ENCODE measurements around the gene BID. TPM values are rescaled to one million over a fixed set of nuclear protein-coding genes. Genes with fewer than 3 reads are reported as not detected.

The BID gene
- total RNA-seq, 1 experiment from 2014 or later, result 66.7 TPM

GRCh38 chr22:17772958-17773605 is 1.2 kb downstream of the BID start:
- ATAC-seq (no peak), DNase-seq (ENCODE audit: low read depth, low spot score) (no peak)
- TF ChIP-seq POLR2AphosphoS5 (IDR thresholded peaks at IDR 0.05; ENCODE audit: low read depth, low read length) (no peak), CTCF (IDR thresholded peaks at IDR 0.05) (no peak), TCF7L2 (IDR thresholded peaks at IDR 0.05; ENCODE audit: low read depth, low read length) (no peak), SIN3A (IDR thresholded peaks at IDR 0.05; ENCODE audit: borderline replicate concordance, insufficient read depth, low read depth, low read length) (no peak)
- TF ChIP-seq, protein P1, sequence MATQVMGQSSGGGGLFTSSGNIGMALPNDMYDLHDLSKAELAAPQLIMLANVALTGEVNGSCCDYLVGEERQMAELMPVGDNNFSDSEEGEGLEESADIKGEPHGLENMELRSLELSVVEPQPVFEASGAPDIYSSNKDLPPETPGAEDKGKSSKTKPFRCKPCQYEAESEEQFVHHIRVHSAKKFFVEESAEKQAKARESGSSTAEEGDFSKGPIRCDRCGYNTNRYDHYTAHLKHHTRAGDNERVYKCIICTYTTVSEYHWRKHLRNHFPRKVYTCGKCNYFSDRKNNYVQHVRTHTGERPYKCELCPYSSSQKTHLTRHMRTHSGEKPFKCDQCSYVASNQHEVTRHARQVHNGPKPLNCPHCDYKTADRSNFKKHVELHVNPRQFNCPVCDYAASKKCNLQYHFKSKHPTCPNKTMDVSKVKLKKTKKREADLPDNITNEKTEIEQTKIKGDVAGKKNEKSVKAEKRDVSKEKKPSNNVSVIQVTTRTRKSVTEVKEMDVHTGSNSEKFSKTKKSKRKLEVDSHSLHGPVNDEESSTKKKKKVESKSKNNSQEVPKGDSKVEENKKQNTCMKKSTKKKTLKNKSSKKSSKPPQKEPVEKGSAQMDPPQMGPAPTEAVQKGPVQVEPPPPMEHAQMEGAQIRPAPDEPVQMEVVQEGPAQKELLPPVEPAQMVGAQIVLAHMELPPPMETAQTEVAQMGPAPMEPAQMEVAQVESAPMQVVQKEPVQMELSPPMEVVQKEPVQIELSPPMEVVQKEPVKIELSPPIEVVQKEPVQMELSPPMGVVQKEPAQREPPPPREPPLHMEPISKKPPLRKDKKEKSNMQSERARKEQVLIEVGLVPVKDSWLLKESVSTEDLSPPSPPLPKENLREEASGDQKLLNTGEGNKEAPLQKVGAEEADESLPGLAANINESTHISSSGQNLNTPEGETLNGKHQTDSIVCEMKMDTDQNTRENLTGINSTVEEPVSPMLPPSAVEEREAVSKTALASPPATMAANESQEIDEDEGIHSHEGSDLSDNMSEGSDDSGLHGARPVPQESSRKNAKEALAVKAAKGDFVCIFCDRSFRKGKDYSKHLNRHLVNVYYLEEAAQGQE (IDR thresholded peaks at IDR 0.05; ENCODE audit: insufficient read depth in 1 of 2, low read depth in 2 of 2, low read length in 1 of 2), result no peak
- in situ Hi-C loops (cut with HindIII; ENCODE audit: low pct_unique_long_range_greater_than_20kb, low sequenced_read_pairs) (no loop called here), intact Hi-C loops (cut with micrococcal nuclease; ENCODE audit: unreplicated experiment) (no loop called here)
- Histone ChIP-seq H3K4me1 (ENCODE audit: control insufficient read depth, insufficient read depth, low read length) (peaks cover 31% of the 10 kb centered on the region), H3K9me3 (ENCODE audit: control insufficient read depth, insufficient read depth, low read depth, low read length) (no peaks in the 10 kb centered on the region), H3K27me3 (ENCODE audit: control insufficient read depth, insufficient read depth, low read length) (no peaks in the 10 kb centered on the region), H3K36me3 (ENCODE audit: control insufficient read depth, insufficient read depth, low read length) (no peaks in the 10 kb centered on the region), H3K27ac (ENCODE audit: low read length) (peak overlapping the region; percentile 56), H3K4me3 (ENCODE audit: low read depth in 2 of 2, low read length in 2 of 2) (peak overlapping the region; percentile 60 to 66)
- no TSS peak for BruUV-seq (replicated peaks)
- ChIA-PET CTCF (interaction anchor here (1.1 kb wide), 1 partner anchor 13 kb away, joined by 6 read pairs; no protein-coding TSS in a partner anchor), POLR2A (interaction anchor here (0.7 kb wide), 1 partner anchor 146 kb away, joined by 12 read pairs; no protein-coding TSS in a partner anchor)

GRCh38 chr22:17772249-17772957 is 1.9 kb downstream of the BID start:
- Histone ChIP-seq H3K27me3 (ENCODE audit: control insufficient read depth, insufficient read depth, low read length) (no peaks in the 10 kb centered on the region), H3K9me3 (ENCODE audit: control insufficient read depth, insufficient read depth, low read depth, low read length) (no peaks in the 10 kb centered on the region), H3K36me3 (ENCODE audit: control insufficient read depth, insufficient read depth, low read length) (no peaks in the 10 kb centered on the region), H3K4me1 (ENCODE audit: control insufficient read depth, insufficient read depth, low read length) (peaks cover 31% of the 10 kb centered on the region), H3K4me3 (ENCODE audit: low read depth in 2 of 2, low read length in 2 of 2) (peak overlapping the region; percentile 60 to 66), H3K27ac (ENCODE audit: low read length) (peak overlapping the region; percentile 56)
- DNase-seq (ENCODE audit: low read depth, low spot score) (no peak), ATAC-seq (no peak)
- ChIA-PET CTCF (interaction anchor here (1.1 kb wide), 2 partner anchors 13 to 27 kb away, joined by 3 to 6 read pairs; no protein-coding TSS in a partner anchor), POLR2A (interaction anchor here (0.7 kb wide), 1 partner anchor 147 kb away, joined by 12 read pairs; no protein-coding TSS in a partner anchor)
- TF ChIP-seq SIN3A (IDR thresholded peaks at IDR 0.05; ENCODE audit: borderline replicate concordance, insufficient read depth, low read depth, low read length) (no peak), TCF7L2 (IDR thresholded peaks at IDR 0.05; ENCODE audit: low read depth, low read length) (no peak), CTCF (IDR thresholded peaks at IDR 0.05) (no peak), POLR2AphosphoS5 (IDR thresholded peaks at IDR 0.05; ENCODE audit: low read depth, low read length) (no peak)
- TF ChIP-seq, protein P1 (IDR thresholded peaks at IDR 0.05; ENCODE audit: insufficient read depth in 1 of 2, low read depth in 2 of 2, low read length in 1 of 2), result no peak
- in situ Hi-C loops (cut with HindIII; ENCODE audit: low pct_unique_long_range_greater_than_20kb, low sequenced_read_pairs), result no loop called here
- BruUV-seq (replicated peaks), result TSS peak; percentile 69
- intact Hi-C loops (cut with micrococcal nuclease; ENCODE audit: unreplicated experiment), result no loop called here
